Small intestine (tissue), 7 donors: Measurements from ENCODE around the gene CRAMP1. TPM values are rescaled to one million over a fixed set of nuclear protein-coding genes. Genes with fewer than 3 reads are reported as not detected.

Source experiments
- DNase-seq, 2 donors: peaks; one replicate each; pipeline versions ENCODE4 v3.0.0 to v3.0.0-alpha.2; 2013
- FAIRE-seq: peaks from 2 replicates; lab custom pipeline; 2012; peaks lifted over from hg19 to GRCh38; lab: Jason Lieb, UNC
- H3K27ac ChIP-seq, 3 donors: one replicate each; pipeline ENCODE4 v1.5.1; 2013; ENCODE audit warnings: low read length in 2 of 3, mild to moderate bottlenecking in 2 of 3, control low read depth in 1 of 3, inconsistent platforms in 1 of 3, low read depth in 1 of 3, moderate library complexity in 1 of 3
- H3K27me3 ChIP-seq, 3 donors: one replicate each; pipeline ENCODE4 v1.6.1; 2013; ENCODE audit warnings: low read length in 3 of 3, inconsistent platforms in 1 of 3; ENCODE audit not compliant: control insufficient read depth in 3 of 3, insufficient read depth in 3 of 3
- H3K36me3 ChIP-seq, 3 donors: one replicate each; pipeline ENCODE4 v1.6.1; 2013; ENCODE audit warnings: low read length in 3 of 3, inconsistent platforms in 1 of 3, low read depth in 1 of 3, mild to moderate bottlenecking in 1 of 3, moderate library complexity in 1 of 3; ENCODE audit not compliant: control insufficient read depth in 3 of 3, insufficient read depth in 2 of 3
- H3K4me1 ChIP-seq, 3 donors: one replicate each; pipeline ENCODE4 v1.6.1; 2013; ENCODE audit warnings: low read length in 2 of 3, inconsistent platforms in 1 of 3, low read depth in 1 of 3, mild to moderate bottlenecking in 1 of 3, moderate library complexity in 1 of 3; ENCODE audit not compliant: control insufficient read depth in 3 of 3, insufficient read depth in 2 of 3
- H3K4me3 ChIP-seq, 3 donors: one replicate each; pipeline ENCODE4 v1.5.1; 2013; ENCODE audit warnings: low read length in 3 of 3, control low read depth in 1 of 3, inconsistent platforms in 1 of 3, low read depth in 1 of 3, mild to moderate bottlenecking in 1 of 3, moderate library complexity in 1 of 3
- H3K9me3 ChIP-seq, 2 donors: one replicate each; pipeline ENCODE4 v1.6.1; 2013; ENCODE audit warnings: low read depth in 1 of 2, low read length in 1 of 2; ENCODE audit not compliant: control insufficient read depth in 2 of 2, insufficient read depth in 1 of 2
- WGBS, 3 donors: extraction: QIAGEN DNeasy Blood & Tissue Kit; methylation state at CpG; one replicate each; pipeline ENCODE4 v1.1.7; 2013; 5-methylcytosine and 5-hydroxymethylcytosine counted together
- polyA plus RNA-seq, 4 donors: library from polyadenylated mRNA; stranded (reverse) in 3 of 4; unstranded in 1 of 4; fragments of 200-250 nt in 3 of 4; fragments of 120-200 nt in 1 of 4; gene quantifications; one replicate each; pipeline versions ENCODE4 v1.2.1 to v1.2.3, GENCODE V29; 2013
- donor health status: healthy with polysubstance abuse.
- donor health status: control.
- donor health status: control.
- donor health status: Bipolar disorder and iron deficiency.
- donor health status: healthy.

Gene CRAMP1
- polyA plus RNA-seq, 4 donors = 2.4 to 18.3 (median 8.3) TPM

- Histone ChIP-seq H3K9me3 (no peaks in the 10 kb centered on the region), H3K4me3 (no peak overlapping the region), H3K27ac (no peak overlapping the region), H3K36me3 (peaks cover 30 to 91% (median 38%) of the 10 kb centered on the region in 3 donors), H3K4me1 (no peaks in the 10 kb centered on the region), H3K27me3 (no peaks in the 10 kb centered on the region)
- DNase-seq (no peak), FAIRE-seq (no peak)
- 88 to 95% (median 88%) methylated on average over 8 of the region's 8 CpGs for WGBS, 3 donors
Measured at GRCh38 chr16:1667271-1667670, 55.1 kb downstream of the CRAMP1 start.

DNA sequence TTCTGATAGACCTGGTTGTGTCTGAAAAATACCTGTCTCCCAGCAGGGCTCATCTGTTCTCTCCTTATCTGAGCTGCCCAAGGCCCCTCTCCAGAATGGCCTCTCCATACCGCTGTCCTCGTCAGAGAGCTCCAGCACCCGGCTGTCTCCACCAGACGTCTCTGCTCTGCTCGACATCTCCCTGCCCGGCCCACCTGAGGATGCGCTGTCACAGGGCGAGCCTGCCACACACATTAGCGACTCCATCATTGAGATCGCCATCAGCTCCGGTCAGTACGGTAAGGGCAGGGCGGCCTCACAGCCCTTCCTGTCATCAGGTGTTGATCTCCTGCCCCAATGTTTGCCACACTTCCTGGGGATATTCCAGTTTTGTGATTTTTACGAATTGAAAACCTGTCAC is 55.8 kb downstream of the CRAMP1 start:
- peaks cover 27 to 92% (median 38%) of the 10 kb centered on the region in 3 donors for H3K36me3 ChIP-seq
- no peaks in the 10 kb centered on the region for H3K9me3 ChIP-seq
- no peak for DNase-seq
- FAIRE-seq = no peak
- no peaks in the 10 kb centered on the region for H3K4me1 ChIP-seq
- H3K27ac ChIP-seq = no peak overlapping the region
- no peak overlapping the region for H3K4me3 ChIP-seq
- WGBS, 3 donors = 93 to 94% (median 94%) methylated on average over 14 of the region's 14 CpGs
- H3K27me3 ChIP-seq = no peaks in the 10 kb centered on the region

GRCh38 chr16:1668612-1669319 is 56.6 kb downstream of the CRAMP1 start:
- no peak for DNase-seq
- Histone ChIP-seq H3K4me3 (no peak overlapping the region), H3K9me3 (no peaks in the 10 kb centered on the region), H3K27me3 (no peaks in the 10 kb centered on the region), H3K36me3 (peaks cover 25 to 96% (median 38%) of the 10 kb centered on the region in 3 donors), H3K4me1 (no peaks in the 10 kb centered on the region), H3K27ac (no peak overlapping the region)
- WGBS, 3 donors = 95 to 96% (median 96%) methylated on average over 23 of the region's 23 CpGs
- no peak for FAIRE-seq

- Histone ChIP-seq H3K9me3 (no peaks in the 10 kb centered on the region), H3K4me1 (no peaks in the 10 kb centered on the region), H3K27me3 (no peaks in the 10 kb centered on the region), H3K36me3 (peaks cover 25 to 97% (median 39%) of the 10 kb centered on the region in 3 donors), H3K4me3 (no peak overlapping the region), H3K27ac (no peak overlapping the region)
- WGBS, 3 donors = 94 to 98% (median 97%) methylated on average over 7 of the region's 7 CpGs
- DNase-seq (no peak), FAIRE-seq (no peak)
Measured at GRCh38 chr16:1669698-1670097, 57.5 kb downstream of the CRAMP1 start.

DNA sequence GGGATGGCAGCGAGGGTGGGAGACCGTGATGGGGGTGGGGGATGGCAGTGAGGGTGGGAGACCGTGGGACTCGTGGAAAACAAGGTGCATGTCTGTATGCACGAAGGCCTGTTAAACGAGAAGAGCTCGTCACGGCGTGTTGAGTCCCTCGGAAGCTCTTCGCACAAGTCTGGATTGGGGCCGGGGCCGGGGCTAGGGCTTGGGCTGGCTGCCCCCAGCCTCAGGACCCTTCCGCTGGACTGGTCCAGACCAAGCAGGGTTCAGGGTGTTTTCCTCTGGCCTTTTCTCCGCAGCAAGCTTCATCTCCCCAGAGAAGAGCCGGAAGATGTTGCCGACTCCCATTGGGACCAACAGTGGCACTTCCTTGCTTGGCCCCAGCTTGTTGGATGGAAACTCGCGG is 58.2 kb downstream of the CRAMP1 start:
- DNase-seq = no peak
- H3K4me3 ChIP-seq = no peak overlapping the region
- H3K27me3 ChIP-seq = no peaks in the 10 kb centered on the region
- WGBS, 3 donors = 94 to 96% (median 96%) methylated on average over 19 of the region's 19 CpGs
- H3K36me3 ChIP-seq = peaks cover 22 to 98% (median 33%) of the 10 kb centered on the region in 3 donors
- no peaks in the 10 kb centered on the region for H3K9me3 ChIP-seq
- no peak overlapping the region for H3K27ac ChIP-seq
- H3K4me1 ChIP-seq = no peaks in the 10 kb centered on the region
- FAIRE-seq = no peak

- H3K36me3 ChIP-seq = peaks cover 20 to 98% (median 31%) of the 10 kb centered on the region in 3 donors
Measured at GRCh38 chr16:1670866-1671265, 58.7 kb downstream of the CRAMP1 start.

GRCh38 chr16:1673424-1674151 is 61.4 kb downstream of the CRAMP1 start:
- DNase-seq = no peak

More at GRCh38 chr16:1670866-1671265, 58.7 kb downstream of the CRAMP1 start:
- 94 to 96% (median 96%) methylated on average over 7 of the region's 7 CpGs for WGBS, 3 donors
- no peaks in the 10 kb centered on the region for H3K4me1 ChIP-seq
- H3K27ac ChIP-seq = no peak overlapping the region
- no peaks in the 10 kb centered on the region for H3K9me3 ChIP-seq
- no peak overlapping the region for H3K4me3 ChIP-seq
- no peak for DNase-seq
- no peaks in the 10 kb centered on the region for H3K27me3 ChIP-seq
- no peak for FAIRE-seq

DNA sequence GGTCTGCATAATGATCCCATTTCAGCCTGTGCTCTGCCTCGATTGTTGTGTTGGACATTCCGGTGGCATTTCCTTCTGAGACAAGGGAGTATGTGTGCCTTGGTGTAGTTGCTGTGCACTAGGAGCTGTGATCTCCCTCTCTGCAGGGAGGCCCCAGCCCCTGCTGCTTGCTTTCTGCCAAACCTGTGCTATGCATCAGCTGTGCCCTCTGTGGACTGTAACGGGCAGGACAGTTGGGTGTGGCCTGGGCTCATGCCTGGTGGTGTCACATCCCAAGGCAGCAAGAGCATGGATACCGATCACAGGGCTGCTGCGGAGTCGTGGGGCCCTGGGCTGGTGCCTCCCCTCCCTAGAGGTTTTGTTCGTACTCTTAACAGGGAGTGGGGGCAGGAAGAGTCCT is 62.1 kb downstream of the CRAMP1 start:
- FAIRE-seq (no peak), DNase-seq (no peak)
- Histone ChIP-seq H3K4me3 (no peak overlapping the region), H3K4me1 (peaks cover 0 to 9% (median 0%) of the 10 kb centered on the region in 3 donors), H3K36me3 (peaks cover 8 to 72% (median 14%) of the 10 kb centered on the region in 3 donors), H3K27me3 (no peaks in the 10 kb centered on the region), H3K27ac (no peak overlapping the region), H3K9me3 (no peaks in the 10 kb centered on the region)
- WGBS, 3 donors = 72 to 86% (median 81%) methylated on average over 7 of the region's 7 CpGs

More at GRCh38 chr16:1673424-1674151, 61.4 kb downstream of the CRAMP1 start:
- no peak overlapping the region for H3K4me3 ChIP-seq
- no peak for FAIRE-seq
- peaks cover 14 to 79% (median 19%) of the 10 kb centered on the region in 3 donors for H3K36me3 ChIP-seq
- H3K9me3 ChIP-seq = no peaks in the 10 kb centered on the region
- 90 to 95% (median 92%) methylated on average over 26 of the region's 26 CpGs for WGBS, 3 donors
- H3K27ac ChIP-seq = no peak overlapping the region
- no peaks in the 10 kb centered on the region for H3K27me3 ChIP-seq
- H3K4me1 ChIP-seq = peaks cover 0 to 3% (median 0%) of the 10 kb centered on the region in 3 donors
